Astrocyte of the spinal cord (primary cell): ENCODE data around the gene COPA.

Source experiments
- DNase-seq: peaks from one replicate; pipeline ENCODE4 v3.0.0; 2011; ENCODE audit warnings: low read depth, low spot score
- H3K4me3 ChIP-seq: 2 replicates; pipeline ENCODE4 v1.5.1; 2011; ENCODE audit warnings: low read depth, mild to moderate bottlenecking, low read length, moderate library complexity
- in situ Hi-C: cut with HindIII; loops from 2 replicates; pipeline ENCODE4 v1.10.0; 2017; ENCODE audit warnings: low sequenced_read_pairs
- TF ChIP-seq, protein P1 (sequence below): IDR thresholded peaks from 2 replicates; pipeline ENCODE4 v1.5.1; 2012; ENCODE audit warnings: low read depth, mild to moderate bottlenecking, low read length, inconsistent platforms

Gene COPA

DNA sequence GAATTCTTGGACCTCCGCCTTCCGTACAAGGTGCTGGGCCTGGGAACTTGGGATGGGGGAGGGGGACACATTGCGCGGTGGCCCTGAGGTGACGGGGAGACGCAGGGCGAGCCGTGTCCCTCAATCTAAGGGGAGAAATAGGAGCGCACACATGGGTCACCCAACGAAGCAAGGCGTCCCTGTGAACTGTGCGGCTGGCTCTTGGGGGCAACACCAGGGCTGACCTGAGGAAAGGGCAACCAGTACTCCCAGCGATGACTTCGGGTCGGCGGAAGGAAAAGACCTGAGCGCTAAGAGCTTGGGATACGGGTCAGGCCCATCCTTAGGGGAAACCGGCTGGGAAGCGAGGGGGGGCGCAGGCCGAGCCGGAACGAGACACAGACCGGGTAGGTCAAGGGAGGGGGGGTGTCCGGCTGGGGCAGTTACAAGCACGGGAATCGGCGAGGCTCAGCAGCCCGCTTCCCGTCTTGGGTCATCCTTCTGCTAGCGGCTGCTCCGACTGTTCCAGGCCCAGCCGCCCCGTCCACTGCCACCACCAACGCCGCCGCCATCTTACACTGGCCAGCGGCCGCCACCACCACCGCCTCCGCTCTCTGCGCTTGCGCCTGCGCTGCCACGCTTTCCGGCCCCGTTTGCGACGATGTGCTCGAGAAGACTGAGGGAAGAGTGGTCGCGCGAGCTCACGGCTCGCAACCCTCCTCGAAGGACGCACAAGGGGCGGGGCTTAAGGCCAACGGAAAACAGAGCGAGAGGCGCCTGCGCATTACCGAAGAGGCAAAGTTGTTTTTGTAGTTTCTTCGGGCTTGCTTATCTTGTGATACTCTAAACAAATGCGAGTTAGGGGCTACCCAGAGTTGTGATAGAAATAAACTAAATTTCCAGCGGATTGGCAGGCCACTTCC is 80.9 kb downstream of the COPA start, which contains the start of gene DCAF8:
TSS of gene DCAF8 (minus strand) at position 657 of the 902 bp plus-strand sequence. CDS start 18,541 bp downstream, outside the sequence.
- DNase-seq = peak; percentile 98
- H3K4me3 ChIP-seq = peak within 1 kb of the TSS; percentile 100
- in situ Hi-C loops = no loop called here
- TF ChIP-seq, protein P1, sequence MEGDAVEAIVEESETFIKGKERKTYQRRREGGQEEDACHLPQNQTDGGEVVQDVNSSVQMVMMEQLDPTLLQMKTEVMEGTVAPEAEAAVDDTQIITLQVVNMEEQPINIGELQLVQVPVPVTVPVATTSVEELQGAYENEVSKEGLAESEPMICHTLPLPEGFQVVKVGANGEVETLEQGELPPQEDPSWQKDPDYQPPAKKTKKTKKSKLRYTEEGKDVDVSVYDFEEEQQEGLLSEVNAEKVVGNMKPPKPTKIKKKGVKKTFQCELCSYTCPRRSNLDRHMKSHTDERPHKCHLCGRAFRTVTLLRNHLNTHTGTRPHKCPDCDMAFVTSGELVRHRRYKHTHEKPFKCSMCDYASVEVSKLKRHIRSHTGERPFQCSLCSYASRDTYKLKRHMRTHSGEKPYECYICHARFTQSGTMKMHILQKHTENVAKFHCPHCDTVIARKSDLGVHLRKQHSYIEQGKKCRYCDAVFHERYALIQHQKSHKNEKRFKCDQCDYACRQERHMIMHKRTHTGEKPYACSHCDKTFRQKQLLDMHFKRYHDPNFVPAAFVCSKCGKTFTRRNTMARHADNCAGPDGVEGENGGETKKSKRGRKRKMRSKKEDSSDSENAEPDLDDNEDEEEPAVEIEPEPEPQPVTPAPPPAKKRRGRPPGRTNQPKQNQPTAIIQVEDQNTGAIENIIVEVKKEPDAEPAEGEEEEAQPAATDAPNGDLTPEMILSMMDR = no peak

DNA sequence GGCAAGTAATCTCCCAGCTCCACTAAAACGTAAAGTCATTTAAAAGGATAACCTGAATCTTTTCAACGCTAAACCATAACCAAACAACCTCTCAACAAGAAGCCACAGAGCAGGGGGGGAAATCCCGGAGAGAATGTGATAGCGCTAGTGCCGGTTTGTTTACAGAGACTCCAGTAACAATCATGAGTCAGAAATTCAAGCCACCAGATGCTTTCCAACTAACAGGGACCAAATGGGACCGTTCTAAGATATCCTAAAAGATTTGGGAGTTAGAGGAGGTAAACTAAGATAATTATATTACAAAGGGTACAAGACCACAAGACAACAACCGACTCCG is 81.5 kb downstream of the COPA start:
- in situ Hi-C loops = no loop called here
- peak overlapping the region; percentile 100 for H3K4me3 ChIP-seq
- peak; percentile 85 for DNase-seq
- TF ChIP-seq, protein P1 = no peak

DNA sequence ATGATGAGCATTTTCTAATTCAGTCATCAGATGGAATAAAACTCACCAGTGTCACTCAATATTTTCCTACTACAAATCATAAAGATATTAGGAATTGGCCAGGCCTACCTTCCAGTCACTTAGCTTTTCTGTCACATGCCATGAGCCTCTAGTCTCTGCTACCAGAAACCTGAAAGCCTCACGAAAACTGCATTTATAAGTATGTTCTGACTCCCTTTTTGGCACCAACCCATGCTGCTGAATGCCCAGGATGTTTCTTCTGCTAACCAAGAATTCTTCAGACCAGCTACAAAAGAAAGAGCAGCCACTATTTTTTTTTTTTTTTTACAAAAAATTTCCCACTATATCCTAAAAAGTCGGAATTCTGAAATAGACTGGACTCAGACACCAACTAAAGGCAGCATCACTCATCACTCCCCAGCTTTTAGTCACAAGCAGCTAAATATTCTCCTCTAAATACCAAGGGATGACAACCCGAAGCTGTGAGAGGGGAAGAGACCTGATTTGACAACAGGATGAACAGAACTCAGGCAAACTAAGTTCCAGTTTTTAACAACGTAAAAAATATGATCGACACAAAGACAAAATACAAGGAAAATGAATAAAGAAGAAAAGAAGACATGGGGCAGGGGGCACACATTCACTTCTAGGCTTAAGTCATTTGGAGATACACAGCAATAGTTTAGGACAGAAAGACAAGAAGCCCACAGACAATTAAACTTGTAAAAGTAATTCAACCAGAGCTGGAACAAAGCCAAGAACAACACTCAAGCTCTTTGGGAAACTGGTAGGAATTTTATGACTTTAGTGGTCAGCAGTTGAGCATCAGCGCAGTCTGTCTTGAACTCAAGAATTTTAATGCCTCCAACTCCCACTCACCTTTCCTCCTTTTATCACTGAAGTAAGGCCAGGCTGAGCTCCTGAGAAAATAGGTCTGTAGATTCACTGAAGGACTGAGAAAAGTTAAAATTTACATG is 82.4 kb downstream of the COPA start:
- in situ Hi-C loops = no loop called here
- H3K4me3 ChIP-seq = peak overlapping the region; percentile 100
- peak; percentile 91 for DNase-seq
- TF ChIP-seq, protein P1 = no peak

DNA sequence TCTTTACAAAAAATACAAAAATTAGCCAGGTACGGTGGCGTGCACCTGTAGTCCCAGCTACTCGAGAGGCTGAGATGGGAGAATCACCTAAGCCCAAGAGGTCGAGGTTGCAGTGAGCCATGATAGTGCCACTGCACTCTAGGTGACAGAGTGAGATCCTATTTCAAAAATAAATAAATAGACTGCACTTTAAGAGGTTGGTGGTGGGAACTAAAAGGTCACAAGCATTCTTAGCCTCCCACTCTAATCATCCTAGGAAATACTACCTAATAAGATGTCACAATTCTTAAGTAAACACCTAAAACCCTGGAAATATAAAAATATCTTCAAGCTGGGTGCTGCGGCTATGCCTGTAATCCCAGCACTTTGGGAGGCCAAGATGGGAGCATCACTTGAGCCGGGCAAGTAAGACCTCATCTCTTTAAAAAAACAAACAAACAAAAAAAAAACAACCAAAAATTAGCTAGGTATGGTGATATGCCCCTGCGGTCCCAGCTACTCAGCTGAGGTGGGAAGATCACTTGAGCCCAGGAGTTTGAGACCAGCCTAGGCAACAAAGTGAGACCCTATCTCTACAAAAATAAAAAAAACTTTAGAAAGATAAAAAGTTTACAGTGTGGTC is 84.8 kb downstream of the COPA start:
- TF ChIP-seq, protein P1 = no peak
- no peak for DNase-seq
- in situ Hi-C loops = no loop called here
- H3K4me3 ChIP-seq = no peak overlapping the region

DNA sequence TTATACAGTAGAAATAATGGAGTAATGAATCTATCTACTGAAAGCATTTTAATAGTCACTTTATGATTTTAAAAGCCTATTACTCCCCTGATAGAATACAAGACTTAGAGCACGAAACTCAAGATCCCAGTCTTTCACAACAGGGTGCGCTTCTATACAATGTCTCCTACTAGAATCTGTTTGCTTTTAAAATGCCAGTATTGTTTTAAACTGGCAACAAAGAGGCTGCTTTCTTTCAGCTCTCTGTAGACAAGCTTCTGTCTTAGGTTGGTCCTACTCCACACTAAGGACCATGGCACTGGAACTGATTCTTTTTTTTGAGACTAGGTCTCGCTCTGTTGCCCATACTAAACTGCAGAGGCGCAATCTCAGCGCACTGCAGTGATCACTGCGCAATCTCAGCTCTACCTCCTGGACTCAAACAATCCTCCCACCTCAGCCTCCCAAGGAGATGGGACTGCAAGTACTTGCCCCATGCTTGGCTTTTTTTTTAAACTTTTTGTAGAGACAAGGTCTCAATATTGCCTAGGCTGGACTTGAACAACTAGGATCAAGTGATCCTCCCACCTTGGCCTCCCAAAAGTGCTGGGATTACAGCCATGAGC is 85.5 kb downstream of the COPA start:
- no peak overlapping the region for H3K4me3 ChIP-seq
- TF ChIP-seq, protein P1 = no peak
- in situ Hi-C loops = no loop called here
- DNase-seq = no peak
